ENCODE data around the gene RAB5B.
A peak's percentile ranks its signal among the peaks of the same experiment; 100 is the strongest.
"Not testable (repeated sequence)": the region's sequence is repeated elsewhere in the genome, so short reads cannot be mapped to it uniquely, and the experiment has no call there.

The RAB5B gene

DNA sequence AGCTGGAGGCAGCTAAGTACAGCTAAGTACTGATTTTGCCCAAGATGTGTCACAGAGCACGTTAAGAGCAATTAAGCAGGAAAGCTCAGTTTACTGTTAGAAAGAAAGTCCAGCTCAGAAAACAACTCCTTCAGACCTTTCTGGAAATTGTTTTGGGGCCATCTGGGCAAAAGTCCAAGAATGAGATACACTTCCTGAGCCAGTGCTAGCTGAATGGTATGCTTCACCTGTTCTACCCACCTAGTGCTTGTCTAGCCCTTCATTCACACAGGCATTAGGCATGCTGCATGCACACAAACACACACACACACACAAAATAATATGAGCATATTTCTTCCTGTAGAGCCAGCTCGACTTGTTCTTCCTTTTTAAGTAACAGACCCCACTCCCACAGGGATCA is 40.3 kb downstream of the RAB5B start:
- DNase-seq (ENCODE audit: low spot score) = no peak

DNA sequence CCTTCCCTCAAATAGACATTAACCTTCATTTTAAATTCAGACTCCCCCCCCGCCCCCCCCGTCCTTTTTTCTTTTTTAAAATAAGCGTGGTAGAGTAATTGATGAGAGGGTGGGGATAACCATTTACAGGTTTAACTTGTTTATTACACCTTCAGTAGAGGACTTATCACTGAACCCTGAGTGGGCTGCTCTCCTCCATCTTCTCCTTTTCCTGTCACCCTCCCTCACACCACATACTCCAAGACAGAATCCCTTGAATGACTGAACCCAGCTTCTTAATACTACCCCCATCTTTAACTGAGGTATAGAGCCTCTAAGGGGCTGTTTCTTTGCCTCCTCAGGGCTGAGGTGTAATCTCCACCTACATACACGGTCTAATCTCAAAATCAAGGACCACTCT is 43.3 kb downstream of the RAB5B start:
- DNase-seq (ENCODE audit: low spot score) = no peak

GRCh38 chr12:56018356-56018755 is 44.5 kb downstream of the RAB5B start:
- no peak for DNase-seq (ENCODE audit: low spot score)

GRCh38 chr12:56020423-56021184 is 46.7 kb downstream of the RAB5B start, which contains the start of gene IKZF4:
IKZF4 (plus strand) TSS chr12:56021043; CDS start chr12:56021494, 451 bp downstream.
- DNase-seq (ENCODE audit: low spot score) = peak; percentile 37

GRCh38 chr12:56021889-56022497 is 48.1 kb downstream of the RAB5B start:
- DNase-seq (ENCODE audit: low spot score) = no peak

DNA sequence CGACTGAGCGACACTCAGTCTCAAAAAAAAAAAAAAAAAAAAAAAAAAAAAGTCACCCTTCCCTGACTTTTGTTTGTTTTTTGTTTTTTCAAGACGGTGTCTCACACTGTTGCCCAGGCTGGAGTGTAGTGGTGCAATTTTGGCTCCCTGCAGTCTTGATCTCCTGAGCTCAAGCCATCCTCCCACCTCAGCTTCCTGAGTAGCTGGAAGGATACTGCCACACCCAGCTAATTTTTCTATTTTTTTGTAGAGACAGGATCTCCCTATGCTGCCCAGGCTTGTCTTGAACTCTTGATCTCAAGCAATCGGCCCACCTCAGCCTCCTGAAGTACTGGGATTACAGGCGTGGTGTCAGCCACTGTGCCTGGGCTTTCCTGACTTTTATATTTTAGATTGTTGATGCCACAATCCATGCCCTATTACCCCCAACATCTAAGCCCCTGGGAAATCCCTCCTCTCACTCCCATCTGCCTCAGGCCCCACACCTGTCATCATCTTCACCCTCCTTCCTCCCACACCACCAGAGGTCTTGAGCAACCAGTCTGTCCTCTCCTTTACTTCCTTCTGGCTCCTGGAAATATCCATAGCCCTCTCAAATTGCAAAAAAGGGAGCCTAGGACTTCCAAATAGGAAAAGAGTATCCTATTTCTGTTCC is 54.8 kb downstream of the RAB5B start:
- no peak for DNase-seq (ENCODE audit: low spot score)

DNA sequence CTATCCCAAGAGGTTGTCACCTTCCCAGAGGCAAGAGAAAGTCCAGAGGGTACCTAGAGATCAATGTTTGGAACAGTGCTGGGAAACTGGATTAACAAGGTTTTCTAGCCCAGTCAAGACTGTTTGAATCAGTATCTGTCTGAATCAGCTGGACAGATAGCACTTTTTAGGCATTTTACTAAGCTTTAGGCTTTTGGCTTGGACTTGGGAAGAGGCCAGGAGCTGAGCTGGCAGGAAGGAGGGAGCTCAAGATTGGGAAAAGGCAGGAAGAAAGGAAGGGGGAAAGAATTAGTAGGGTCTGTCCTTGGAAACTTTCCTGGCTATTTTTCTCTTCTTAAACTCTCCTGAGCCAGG is 55.3 kb downstream of the RAB5B start:
- no peak for DNase-seq (ENCODE audit: low spot score)

DNA sequence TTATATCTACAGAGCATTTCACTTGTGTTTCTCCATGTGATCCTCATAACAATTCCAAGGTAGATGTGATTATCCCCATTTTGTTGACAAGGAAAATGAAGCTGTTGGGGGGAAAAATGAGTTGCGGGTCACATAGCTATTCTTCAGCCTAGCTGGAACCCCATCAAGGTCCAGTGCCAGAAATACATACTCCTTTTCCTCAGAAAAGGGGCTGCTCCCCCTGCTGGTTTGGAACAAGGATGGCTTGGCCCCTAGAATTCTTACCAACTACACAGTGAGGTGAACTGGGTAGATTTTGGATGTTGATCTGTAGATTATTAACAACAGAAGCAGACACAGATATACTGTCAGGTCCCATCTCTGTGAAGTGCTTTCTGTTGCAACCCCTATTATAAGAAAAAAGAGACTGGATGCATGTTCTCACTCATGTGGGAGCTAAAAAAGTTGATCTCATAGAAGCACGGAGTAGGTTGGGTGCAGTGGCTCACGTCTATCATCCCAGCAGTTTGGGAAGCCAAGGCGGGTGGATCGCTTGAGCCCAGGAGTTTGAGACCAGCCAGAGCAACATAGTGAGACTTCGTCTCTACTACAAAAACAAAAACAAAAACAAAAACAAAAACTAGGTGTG is 55.9 kb downstream of the RAB5B start:
- DNase-seq (ENCODE audit: low spot score) = peak; percentile 61

GRCh38 chr12:56031987-56032386 is 58.1 kb downstream of the RAB5B start:
- peak; percentile 35 for DNase-seq (ENCODE audit: low spot score)

DNA sequence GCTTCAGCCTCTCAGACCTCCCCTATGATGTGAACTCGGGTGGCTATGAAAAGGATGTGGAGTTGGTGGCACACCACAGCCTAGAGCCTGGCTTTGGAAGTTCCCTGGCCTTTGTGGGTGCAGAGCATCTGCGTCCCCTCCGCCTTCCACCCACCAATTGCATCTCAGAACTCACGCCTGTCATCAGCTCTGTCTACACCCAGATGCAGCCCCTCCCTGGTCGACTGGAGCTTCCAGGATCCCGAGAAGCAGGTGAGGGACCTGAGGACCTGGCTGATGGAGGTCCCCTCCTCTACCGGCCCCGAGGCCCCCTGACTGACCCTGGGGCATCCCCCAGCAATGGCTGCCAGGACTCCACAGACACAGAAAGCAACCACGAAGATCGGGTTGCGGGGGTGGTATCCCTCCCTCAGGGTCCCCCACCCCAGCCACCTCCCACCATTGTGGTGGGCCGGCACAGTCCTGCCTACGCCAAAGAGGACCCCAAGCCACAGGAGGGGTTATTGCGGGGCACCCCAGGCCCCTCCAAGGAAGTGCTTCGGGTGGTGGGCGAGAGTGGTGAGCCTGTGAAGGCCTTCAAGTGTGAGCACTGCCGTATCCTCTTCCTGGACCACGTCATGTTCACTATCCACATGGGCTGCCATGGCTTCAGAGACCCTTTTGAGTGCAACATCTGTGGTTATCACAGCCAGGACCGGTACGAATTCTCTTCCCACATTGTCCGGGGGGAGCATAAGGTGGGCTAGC is 60.9 kb downstream of the RAB5B start:
- no peak for DNase-seq (ENCODE audit: low spot score)

DNA sequence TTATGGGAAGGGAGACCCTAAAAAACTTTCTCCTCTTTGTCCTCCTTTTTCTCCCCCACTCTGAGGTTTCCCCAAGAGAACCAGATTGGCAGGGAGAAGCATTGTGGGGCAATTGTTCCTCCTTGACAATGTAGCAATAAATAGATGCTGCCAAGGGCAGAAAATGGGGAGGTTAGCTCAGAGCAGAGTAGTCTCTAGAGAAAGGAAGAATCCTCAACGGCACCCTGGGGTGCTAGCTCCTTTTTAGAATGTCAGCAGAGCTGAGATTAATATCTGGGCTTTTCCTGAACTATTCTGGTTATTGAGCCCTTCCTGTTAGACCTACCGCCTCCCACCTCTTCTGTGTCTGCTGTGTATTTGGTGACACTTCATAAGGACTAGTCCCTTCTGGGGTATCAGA is 63.3 kb downstream of the RAB5B start:
- DNase-seq (ENCODE audit: low spot score) = no peak

DNA sequence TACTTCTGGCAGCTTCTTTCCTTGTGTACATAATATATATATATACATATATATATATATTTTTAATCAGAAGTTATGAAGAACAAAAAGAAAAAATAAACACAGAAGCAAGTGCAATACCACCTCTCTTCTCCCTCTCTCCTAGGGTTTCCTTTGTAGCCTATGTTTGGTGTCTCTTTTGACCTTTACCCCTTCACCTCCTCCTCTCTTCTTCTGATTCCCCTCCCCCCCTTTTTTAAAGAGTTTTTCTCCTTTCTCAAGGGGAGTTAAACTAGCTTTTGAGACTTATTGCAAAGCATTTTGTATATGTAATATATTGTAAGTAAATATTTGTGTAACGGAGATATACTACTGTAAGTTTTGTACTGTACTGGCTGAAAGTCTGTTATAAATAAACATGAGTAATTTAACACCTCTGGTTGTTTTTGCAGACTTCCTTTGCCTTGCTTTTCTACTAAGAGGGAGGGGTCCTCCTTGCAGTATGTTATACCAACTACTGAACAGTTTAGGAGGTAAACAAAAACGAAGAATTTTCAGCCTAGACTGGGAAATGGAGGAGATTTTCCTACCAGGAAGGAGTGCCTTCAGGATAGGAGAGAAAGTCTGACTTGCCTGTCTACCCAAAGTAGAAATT is 64.3 kb downstream of the RAB5B start:
- DNase-seq (ENCODE audit: low spot score) = no peak

- no peak for DNase-seq (ENCODE audit: low spot score)
These were observed 66.3 kb downstream of the RAB5B start for GRCh38 chr12:56040151-56040550.

DNA sequence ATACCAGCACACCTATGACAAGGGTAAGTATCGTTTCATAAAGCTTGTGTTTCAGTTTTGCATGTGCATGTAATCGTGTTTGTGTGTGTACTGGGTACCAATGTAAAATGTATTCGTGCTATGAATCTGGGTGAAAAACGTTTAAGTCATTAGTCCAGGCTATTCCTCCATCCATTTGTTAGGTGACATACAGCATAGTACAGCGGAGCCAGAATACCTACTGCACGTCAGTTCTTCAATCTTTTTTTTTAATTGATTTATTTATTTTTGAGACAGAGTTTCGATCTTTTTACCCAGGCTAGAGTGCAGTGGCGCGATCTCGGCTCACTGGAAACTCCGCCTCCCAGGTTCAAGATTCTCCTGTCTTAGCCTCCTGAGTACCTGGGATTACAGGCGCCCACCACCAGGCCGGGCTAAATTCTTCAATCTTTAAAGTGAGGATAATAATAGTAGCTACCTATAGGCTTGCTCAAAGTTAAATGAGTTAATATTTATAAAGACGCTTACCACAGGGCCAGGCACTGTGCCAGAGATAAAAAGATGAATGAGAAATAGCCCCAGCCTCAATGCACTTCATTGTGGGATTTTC is 67.2 kb downstream of the RAB5B start:
- DNase-seq (ENCODE audit: low spot score) = no peak

- peak; percentile 98 for DNase-seq (ENCODE audit: low spot score)
These were observed 67.9 kb downstream of the RAB5B start, which contains the start of gene RPS26 for GRCh38 chr12:56041552-56042429. RPS26 (plus strand) TSS chr12:56041918; CDS start chr12:56042167, 249 bp downstream.

GRCh38 chr12:56042430-56042813 is 68.5 kb downstream of the RAB5B start:
- not testable (repeated sequence) for DNase-seq (ENCODE audit: low spot score)

DNA sequence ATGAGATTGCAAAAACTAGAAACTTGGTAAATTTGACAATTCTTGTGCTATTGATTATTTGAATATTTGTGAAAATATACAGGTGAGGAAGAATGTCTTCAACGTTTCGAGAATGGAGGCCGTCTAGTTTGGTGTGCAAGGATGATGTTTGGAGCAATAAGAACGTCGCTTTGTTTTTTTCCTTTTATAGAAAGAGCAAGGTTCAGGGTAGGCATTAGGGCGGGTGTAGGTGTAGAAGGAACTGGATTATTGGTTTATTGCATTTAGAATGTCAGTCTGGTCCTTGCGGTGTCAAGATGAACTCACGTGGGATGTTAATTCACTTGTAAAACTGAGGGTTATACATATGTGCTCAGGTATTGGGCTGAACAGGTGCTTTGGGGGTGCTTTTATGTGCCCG is 69.0 kb downstream of the RAB5B start:
- DNase-seq (ENCODE audit: low spot score) = no peak
